ENCODE results near the gene PCDHGB4. TPM values are rescaled to one million over a fixed set of nuclear protein-coding genes. Genes with fewer than 3 reads are reported as not detected.

The PCDHGB4 gene
- total RNA-seq: 9.6 and 22.0 TPM in 2 replicates

DNA sequence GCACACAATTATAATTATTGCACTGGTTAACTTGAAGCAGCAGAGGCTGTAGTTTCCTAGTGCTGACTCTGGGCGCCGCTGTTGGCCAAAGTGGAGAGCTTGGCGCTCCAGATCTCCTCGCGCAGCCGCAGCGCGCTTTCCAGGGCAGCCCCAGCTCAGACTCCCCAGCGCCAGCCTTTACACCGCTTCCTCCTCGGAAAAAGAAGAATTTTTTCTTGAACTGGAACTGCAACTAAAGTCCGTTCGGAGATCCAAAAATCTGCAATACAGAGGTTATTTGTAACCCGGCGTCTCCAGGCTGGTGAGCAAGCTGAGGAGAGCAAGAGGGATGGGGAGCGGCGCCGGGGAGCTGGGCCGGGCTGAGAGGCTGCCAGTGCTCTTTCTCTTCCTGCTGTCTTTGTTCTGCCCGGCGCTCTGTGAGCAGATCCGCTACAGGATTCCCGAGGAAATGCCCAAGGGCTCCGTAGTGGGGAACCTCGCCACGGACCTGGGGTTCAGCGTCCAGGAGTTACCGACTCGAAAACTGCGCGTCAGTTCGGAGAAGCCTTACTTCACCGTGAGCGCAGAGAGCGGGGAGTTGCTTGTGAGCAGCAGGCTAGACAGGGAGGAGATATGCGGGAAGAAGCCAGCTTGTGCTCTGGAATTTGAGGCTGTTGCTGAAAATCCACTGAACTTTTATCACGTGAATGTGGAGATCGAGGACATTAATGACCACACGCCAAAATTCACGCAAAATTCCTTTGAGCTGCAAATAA, at the start of gene PCDHGB4:
TSS of gene PCDHGB4 (plus strand) at position 142 of the 755 bp plus-strand sequence. CDS start at position 329, 187 bp downstream.

DNA sequence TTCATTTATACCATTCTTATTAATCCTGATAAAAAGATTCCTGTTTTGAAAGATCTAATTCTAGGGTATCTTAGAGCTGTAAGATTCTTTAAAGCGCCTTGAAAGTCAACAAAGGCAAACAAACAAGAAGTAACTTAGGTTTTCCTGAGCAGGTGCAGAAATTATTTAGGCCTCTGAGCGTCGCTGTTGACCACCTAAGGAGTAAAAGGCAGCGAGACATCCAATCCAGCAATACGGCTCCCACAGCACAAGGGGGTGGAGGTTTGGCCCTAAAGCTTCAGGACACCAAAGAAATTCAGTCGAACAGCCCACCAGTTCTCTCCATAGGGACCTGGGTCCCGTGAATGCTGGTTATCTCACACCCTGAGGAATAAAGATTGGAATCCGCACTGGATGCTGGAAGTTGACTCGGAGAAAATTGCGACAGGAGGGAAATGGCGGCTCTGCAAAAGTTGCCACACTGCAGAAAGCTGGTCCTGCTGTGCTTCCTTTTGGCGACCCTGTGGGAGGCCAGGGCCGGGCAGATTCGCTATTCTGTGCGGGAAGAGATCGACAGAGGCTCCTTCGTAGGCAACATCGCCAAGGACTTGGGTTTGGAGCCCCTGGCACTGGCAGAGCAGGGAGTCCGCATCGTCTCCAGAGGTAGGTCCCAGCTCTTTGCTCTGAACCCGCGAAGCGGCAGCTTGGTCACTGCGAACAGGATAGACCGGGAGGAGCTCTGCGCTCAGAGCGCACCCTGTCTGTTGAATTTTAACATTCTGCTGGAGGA, 48.8 kb upstream of the PCDHGB4 start, which contains the start of gene PCDHGA2:
TSS of gene PCDHGA2 (plus strand) at position 223 of the 769 bp plus-strand sequence.

DNA sequence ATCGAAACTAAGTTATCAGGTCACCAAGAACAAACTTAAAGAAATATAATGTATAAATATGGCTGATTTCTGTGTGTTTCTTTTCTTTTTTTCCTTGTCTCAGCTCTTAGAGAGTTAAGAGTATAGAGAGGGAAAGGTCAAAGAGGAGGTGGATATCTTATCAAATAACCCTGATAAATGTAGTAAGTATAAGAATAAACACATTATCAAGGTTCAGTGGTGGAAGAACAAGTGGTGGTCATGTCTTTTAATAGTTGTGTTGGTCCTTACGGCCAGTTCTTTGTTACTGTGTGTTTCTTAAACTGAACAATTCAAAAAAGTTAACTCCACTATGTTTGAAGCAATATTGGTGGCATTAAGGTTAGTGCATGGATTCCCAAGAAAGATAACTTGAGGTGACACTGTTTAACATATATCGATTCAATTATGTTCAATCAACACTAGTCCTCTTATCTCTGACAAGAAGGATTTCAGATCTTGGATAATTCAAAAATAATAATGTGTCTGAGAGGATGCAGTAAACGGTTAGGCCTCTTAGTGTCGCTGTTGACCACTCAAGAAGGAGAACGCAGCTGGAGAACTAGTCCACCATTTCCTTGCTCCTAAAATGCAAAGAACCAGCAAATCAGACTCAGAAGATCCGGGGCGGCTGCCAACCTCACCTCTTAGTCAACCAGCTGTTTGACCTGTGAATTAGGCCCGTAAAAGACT, 44.1 kb upstream of the PCDHGB4 start, which contains the start of gene PCDHGA3:
TSS of gene PCDHGA3 (plus strand) at position 588 of the 711 bp plus-strand sequence. CDS start 205 bp downstream, outside the sequence.

DNA sequence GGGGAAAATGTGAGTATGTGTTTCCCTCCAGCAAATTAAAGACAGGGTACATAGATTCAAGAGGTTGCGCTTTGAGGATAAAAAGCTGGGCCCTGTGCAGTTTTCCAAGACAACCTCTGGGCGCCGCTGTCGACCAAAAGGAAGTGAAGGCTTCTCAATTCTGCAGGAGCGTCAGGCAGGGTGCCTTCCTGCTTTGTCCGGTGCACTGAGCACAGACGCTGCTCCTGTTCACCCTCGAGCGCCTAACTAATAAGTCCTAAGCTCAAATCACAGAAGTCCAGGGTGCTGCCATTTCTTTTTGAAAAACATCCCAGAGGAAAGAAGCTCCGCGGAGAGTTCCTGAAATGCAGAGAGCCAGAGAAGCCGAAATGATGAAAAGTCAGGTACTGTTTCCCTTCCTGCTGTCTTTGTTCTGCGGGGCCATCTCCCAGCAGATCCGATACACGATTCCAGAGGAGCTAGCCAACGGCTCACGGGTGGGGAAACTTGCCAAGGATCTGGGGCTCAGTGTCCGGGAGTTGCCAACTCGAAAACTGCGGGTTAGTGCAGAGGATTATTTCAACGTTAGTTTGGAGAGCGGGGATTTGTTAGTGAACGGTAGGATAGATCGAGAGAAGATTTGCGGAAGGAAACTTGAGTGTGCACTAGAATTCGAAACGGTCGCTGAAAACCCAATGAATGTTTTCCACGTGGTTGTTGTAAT, 37.4 kb upstream of the PCDHGB4 start, which contains the start of gene PCDHGB1:
TSS of gene PCDHGB1 (plus strand) at position 183 of the 703 bp plus-strand sequence. CDS start at position 345, 162 bp downstream.

DNA sequence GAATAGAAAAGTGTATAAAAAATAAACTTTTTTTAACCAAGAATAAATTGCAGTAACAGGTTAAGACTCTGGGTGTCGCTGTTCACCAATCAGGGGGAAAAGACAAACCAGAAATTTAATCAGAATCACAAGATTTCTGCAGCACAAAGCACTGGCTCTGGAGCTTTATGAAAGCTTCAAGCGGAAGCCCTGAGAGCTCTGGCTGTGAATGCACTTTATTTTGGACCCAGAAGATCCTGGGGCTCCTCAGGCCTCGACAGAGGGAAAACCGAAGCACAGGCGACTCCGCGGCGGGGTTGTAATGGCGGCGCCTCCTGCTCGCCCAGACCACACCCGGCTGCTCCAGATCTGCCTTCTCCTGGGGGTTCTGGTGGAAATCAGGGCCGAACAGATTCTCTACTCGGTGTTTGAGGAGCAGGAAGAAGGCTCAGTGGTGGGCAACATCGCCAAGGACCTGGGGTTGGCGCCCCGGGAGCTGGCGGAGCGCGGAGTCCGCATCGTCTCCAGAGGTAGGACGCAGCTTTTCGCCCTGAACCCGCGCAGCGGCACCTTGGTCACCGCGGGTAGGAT, 32.5 kb upstream of the PCDHGB4 start, which contains the start of gene PCDHGA4:
TSS of gene PCDHGA4 (plus strand) at position 122 of the 570 bp plus-strand sequence. CDS start at position 209, 87 bp downstream.

DNA sequence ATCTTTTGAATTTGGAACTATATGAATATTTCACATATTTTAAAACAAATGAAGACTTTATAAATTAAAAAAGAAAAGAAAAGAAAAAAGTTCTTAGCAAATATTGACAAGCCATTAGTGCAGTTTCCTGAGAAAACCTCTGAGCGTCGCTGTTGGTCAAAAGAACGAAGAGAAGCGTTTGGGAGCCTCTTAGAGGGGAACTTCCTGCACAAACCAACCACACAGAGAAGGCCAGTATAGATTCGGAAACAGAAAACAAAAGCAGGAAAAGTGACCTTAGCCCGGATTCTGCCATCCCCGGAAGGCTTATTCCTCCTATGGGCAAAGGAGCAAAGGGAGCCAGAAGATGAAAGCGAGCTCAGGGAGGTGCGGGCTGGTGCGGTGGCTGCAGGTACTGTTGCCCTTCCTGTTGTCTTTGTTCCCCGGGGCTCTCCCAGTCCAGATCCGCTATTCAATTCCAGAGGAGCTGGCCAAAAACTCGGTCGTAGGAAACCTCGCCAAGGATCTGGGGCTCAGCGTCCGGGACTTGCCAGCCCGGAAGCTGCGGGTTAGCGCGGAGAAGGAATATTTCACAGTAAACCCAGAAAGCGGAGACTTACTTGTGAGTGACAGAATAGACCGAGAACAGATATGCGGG, 27.6 kb upstream of the PCDHGB4 start, which contains the start of gene PCDHGB2:
TSS of gene PCDHGB2 (plus strand) at position 205 of the 637 bp plus-strand sequence. CDS start at position 347, 142 bp downstream.

DNA sequence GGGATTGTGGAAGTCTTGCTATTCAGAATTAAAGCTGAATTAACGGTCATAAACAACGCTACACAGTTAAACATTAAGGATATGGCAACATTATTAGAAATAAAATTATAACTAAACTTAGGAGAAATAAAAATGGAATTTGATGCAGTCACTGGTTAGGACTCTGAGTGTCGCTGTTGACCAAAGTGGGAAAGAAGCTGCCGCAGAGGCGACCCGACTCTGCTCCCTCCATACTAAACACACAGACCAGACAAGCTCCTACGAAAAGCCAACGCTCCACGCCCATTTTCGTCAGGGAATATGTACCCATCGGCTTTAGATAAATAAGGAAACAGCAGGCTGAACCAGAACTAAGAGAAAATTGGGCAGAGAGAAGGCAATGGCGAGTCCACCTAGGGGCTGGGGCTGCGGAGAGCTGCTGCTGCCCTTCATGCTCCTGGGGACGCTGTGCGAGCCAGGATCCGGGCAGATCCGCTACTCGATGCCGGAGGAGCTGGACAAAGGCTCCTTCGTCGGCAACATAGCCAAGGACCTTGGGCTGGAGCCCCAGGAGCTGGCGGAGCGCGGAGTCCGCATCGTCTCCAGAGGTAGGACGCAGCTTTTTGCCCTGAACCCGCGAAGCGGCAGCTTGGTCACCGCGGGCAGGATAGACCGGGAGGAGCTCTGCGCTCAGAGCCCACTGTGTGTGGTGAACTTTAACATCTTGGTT, 23.4 kb upstream of the PCDHGB4 start, which contains the start of gene PCDHGA5:
TSS of gene PCDHGA5 (plus strand) at position 211 of the 709 bp plus-strand sequence. CDS start at position 380, 169 bp downstream.

DNA sequence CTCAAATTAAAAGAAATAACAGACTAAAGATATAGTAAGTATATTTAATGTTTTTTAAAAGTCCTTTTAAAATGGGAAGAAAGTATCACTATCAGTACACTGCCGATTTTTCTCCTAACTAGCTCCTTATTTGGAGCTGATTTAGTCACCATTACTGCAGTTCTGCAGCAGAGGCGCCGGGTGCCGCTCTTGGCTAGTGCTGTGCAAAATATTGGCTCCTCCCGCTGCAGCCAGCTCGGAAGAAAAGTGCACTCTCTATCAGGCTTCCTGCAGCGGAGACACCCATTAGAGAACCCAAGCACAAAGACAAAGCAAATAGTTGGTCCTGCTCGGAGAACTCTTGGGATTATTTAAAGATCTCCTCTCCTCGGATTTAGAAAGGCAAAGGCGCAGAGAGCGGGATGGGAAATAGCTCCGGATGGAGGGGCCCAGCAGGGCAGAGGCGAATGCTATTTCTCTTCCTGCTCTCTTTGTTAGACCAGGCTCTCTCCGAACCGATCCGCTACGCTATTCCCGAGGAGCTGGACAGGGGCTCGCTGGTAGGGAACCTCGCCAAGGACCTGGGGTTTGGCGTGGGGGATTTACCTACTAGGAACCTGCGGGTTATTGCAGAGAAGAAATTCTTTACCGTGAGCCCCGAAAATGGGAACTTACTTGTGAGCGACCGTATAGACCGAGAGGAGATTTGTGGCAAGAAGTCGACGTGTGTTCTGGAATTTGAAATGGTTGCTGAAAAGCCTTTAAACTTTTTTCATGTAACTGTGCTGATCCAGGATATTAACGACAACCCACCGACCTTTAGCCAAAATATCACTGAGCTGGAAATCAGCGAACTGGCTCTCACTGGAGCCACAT, 17.3 kb upstream of the PCDHGB4 start, which contains the start of gene PCDHGB3:
TSS of gene PCDHGB3 (plus strand) at position 249 of the 855 bp plus-strand sequence. CDS start at position 402, 153 bp downstream.

DNA sequence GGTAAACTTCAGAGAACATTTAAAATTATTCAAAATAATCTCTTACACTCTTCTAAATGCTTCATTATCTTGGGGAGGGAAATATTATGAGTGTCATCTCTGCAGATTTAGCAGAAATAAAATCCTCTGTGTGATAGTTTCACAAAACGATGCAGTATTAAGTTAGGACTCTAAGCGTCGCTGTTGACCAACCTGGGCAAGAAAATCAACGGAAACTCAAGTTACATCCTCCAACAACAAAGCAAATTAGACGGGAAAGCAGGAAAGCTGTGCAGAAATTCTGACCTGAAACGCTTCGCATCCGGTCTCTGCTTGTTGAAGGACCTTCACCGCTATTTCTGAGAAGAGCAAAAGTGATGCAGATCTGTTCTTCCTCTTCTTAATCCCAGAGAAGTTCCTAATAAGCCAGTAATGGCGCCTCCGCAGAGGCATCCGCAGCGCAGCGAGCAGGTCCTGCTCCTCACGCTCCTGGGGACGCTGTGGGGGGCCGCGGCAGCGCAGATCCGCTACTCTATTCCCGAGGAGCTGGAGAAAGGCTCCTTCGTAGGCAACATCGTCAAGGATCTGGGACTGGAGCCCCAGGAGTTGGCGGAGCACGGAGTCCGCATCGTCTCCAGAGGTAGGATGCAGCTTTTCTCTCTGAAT, 13.7 kb upstream of the PCDHGB4 start, which contains the start of gene PCDHGA6:
TSS of gene PCDHGA6 (plus strand) at position 219 of the 645 bp plus-strand sequence. CDS start at position 412, 193 bp downstream.

DNA sequence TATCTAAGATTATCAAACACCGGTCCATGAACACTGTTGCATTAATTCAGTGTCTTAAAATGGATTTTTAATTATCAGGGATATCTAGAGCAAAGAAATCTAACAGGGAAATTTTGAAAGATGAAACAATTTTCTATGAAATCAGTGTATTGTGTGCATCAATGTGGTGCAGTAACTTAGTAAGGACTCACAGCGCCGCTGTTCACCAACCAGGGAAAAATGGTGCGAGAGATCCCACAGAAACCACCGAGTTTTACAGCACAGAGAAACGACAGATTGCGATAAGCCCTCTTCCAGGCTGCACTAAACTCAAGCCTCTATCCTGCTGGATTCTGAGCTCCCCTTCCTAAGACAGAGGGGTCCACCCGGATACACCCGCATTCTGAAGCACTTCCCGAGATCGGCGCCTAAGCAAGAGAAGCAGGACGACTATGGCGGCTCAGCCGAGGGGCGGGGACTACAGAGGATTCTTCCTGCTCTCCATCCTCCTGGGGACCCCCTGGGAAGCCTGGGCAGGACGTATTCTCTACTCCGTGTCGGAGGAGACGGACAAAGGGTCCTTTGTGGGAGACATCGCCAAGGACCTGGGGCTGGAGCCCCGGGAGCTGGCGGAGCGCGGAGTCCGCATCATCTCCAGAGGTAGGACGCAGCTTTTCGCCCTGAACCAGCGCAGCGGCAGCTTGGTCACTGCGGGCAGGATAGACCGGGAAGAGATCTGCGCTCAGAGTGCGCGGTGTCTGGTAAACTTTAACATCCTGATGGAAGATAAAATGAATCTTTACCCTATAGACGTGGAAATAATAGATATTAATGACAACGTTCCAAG, 4.8 kb upstream of the PCDHGB4 start, which contains the start of gene PCDHGA7:
TSS of gene PCDHGA7 (plus strand) at position 274 of the 826 bp plus-strand sequence. CDS start at position 432, 158 bp downstream.

DNA sequence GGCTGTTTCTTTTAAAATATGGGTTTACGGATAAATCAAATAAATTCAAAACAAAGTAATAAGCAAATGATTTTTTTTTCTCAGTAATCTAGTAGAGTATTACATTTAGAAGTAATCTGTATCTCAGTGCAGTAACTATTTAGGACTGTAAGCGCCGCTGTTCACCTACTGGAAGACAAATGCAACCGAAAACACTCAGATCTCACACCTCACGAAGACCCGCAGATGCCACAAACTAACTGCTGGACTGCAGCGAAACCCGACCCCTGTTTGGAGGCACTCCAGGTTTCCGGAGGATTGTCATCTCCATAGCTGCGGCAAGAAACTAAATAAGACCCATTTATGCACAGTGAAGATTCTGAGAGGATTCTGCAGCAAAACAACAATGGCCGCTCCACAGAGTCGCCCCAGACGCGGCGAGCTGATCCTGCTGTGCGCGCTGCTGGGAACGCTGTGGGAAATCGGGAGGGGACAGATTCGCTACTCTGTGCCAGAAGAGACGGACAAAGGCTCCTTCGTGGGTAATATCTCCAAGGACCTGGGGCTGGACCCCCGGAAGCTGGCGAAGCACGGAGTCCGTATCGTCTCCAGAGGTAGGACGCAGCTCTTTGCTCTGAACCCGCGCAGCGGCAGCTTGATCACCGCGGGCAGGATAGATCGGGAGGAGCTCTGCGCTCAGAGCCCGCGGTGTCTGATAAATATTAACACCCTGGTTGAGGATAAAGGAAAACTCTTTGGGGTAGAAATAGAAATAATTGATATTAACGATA, 5.1 kb downstream of the PCDHGB4 start, which contains the start of gene PCDHGA8:
TSS of gene PCDHGA8 (plus strand) at position 205 of the 770 bp plus-strand sequence. CDS start at position 386, 181 bp downstream.

DNA sequence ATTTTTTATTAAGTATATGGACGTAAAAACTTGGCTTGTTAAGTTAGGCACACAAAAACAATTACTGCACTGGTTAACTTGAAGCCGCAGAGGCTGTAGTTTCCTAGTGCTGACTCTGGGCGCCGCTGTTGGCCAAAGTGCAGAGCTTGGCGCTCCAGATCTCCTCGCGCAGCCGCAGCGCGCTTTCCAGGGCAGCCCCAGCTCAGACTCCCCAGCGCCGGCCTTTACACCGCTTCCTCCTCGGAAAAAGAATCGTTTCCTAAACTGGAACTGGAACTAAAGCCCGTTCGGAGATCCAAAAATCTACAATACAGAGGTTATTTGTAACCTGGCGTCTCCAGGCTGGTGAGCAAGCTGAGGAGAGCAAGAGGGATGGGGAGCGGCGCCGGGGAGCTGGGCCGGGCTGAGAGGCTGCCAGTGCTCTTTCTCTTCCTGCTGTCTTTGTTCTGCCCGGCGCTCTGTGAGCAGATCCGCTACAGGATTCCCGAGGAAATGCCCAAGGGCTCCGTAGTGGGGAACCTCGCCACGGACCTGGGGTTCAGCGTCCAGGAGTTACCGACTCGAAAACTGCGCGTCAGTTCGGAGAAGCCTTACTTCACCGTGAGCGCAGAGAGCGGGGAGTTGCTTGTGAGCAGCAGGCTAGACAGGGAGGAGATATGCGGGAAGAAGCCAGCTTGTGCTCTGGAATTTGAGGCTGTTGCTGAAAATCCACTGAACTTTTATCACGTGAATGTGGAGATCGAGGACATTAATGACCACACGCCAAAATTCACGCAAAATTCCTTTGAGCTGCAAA, 10.5 kb downstream of the PCDHGB4 start, which contains the start of gene PCDHGB5:
TSS of gene PCDHGB5 (plus strand) at position 192 of the 796 bp plus-strand sequence. CDS start at position 373, 181 bp downstream.

DNA sequence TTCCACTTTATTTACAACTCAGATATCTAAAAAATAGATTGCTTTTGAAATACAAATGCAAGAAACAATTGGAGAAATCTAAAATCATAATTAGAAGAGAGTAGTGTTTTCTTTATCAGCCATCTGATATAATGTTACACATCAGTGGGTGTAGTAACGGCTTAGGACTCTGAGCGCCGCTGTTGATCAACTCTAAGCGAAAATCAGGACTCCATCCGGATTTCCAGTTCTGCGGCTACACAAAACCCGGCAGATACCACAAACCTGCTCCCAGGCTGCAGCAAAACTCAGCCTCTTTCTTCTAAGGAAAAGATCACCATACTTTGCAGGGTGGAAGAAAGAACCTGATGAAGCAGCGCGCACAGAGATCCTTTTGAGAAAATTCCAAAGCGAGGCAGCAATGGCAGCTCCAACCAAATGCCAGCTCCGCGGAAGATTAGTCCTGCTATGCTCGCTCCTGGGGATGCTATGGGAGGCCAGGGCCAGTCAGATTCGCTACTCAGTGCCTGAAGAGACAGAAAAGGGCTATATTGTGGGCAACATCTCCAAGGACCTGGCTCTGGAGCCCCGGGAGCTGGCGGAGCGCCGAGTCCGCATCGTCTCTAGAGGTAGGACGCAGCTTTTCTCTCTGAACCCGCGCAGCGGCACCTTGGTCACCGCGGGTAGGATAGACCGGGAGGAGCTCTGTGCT, 15.2 kb downstream of the PCDHGB4 start, which contains the start of gene PCDHGA9:
TSS of gene PCDHGA9 (plus strand) at position 226 of the 691 bp plus-strand sequence. CDS start at position 401, 175 bp downstream.

DNA sequence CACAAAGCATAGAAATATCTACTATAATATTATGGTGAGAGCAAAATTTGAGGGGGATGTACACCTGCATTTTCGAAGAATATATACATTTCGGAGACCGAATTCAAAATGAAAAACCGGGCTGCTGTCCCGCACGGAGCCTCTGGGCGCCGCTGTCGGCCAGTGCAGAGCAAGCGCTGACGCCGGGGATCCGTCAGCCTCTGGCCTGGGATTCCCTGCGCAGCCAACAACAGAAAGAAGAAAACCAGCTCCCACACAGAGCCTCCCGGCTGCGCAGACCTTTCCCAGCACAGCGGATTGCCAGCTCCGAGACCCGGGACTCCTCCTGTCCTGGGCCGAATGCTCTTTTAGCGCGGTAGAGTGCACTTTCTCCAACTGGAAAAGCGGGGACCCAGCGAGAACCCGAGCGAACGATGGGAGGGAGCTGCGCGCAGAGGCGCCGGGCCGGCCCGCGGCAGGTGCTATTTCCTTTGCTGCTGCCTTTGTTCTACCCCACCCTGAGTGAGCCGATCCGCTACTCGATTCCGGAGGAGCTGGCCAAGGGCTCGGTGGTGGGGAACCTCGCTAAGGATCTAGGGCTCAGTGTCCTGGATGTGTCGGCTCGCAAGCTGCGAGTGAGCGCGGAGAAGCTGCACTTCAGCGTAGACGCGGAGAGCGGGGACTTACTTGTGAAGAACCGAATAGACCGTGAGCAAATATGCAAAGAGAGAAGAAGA, 20.4 kb downstream of the PCDHGB4 start, which contains the start of gene PCDHGB6:
TSS of gene PCDHGB6 (plus strand) at position 232 of the 716 bp plus-strand sequence. CDS start at position 414, 182 bp downstream.

